Left hindlimb (tissue), 1 donor: ENCODE measurements around the gene SLC7A10.
"Not testable (repeated sequence)": the region's sequence is repeated elsewhere in the genome, so short reads cannot be mapped to it uniquely, and the experiment has no call there.

Source experiments
- DNase-seq: peaks from one replicate; pipeline ENCODE4 v3.0.0-alpha.2; 2018

The SLC7A10 gene

GRCh38 chr19:33201473-33201872 lies 24.2 kb downstream of the SLC7A10 start:
- DNase-seq: no peak

GRCh38 chr19:33199441-33200265 lies 26.0 kb downstream of the SLC7A10 start:
- DNase-seq: no peak

- no peak for DNase-seq
Observed at GRCh38 chr19:33198169-33198568, 27.5 kb downstream of the SLC7A10 start.

DNA sequence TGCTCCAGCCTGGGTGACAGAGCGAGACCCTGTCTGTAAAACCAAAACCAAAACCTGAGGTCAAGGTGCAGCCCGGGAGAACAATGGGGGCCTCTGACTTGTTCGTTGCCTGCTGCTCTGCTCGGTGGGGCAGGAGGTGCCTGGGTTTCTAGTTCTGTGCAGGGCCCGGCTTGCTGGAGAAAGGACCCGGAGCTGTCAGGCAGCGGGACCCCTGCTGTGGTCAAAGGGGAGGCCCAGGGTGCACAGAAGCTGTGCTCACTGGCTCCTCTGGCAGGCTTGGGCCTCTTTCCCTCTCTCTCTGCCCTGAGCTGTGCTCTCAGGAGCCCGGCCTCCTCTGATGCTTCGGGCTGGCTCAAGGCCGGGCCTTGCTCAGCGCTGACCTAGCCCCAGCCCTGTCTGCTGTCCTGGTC lies 28.1 kb downstream of the SLC7A10 start:
- no peak for DNase-seq

- no peak for DNase-seq
Observed at GRCh38 chr19:33196446-33197193, 29.0 kb downstream of the SLC7A10 start.

DNA sequence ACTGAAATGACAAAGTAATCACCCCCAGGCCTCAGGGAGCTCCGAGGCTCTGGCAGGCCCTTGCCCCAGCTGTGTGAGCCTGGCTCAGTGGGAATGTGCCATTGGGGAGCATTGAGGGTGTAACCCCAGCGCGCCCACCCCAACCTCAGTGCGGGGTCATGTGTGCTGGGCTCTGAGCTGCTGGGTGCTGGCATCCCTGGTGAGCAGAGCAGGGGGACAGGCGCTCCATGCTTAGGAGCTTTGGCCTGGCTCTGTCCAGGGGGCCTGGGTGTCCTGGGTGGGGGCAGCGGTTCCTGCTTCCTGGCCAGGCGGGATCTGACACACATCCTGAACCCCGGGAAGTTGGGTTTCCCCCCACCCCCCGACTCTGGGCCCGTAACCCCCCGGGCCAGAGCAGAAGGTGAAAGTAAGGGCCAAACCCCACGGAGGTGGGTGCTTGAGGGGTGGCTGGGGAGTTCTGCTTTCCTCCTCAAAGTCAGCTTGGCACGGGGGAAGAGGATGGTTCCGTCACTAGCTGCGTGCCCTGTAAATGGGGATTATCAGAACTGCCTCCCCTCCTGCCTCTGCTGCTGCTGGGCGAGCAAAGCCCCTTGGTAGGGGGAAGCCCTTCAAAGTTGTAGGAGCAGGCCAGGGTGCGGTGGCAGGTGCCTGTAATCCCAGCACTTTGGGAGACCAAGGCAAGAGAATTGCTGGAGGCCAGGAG lies 29.9 kb downstream of the SLC7A10 start:
- no peak for DNase-seq

GRCh38 chr19:33194886-33195644 lies 30.6 kb downstream of the SLC7A10 start:
- no peak for DNase-seq

GRCh38 chr19:33194532-33194885 lies 31.1 kb downstream of the SLC7A10 start:
- no peak for DNase-seq

GRCh38 chr19:33193865-33194362 lies 31.7 kb downstream of the SLC7A10 start, which contains the start of gene LRP3:
TSS of gene LRP3 (plus strand) at chr19:33194330. CDS start at chr19:33194786, 456 bp downstream.
- DNase-seq: peak; percentile 73

- DNase-seq: no peak
Observed at GRCh38 chr19:33193269-33193864, 32.3 kb downstream of the SLC7A10 start.

DNA sequence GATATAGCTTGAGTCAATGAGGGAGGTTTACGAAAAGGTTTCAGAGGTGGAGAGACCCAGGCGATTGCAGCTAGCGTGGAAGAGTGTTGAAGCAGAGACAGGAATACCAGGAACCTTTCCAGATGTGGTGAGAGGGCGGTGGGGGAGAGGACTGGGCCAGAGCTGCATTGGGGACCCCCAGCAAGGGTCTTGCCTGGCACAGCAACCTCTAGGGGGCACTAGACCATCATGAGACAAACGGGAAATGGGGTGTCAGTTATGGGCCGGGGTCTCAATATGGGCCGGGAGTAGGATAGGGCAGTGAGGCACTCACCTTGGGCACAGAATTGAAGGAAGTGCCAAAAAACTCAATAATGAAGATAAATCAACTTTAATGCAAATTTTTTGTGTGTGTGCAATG lies 33.6 kb downstream of the SLC7A10 start:
- DNase-seq: no peak

- no peak for DNase-seq
Observed at GRCh38 chr19:33191501-33191900, 34.1 kb downstream of the SLC7A10 start.

- not testable (repeated sequence) for DNase-seq
Observed at GRCh38 chr19:33191092-33191491, 34.6 kb downstream of the SLC7A10 start.

GRCh38 chr19:33189453-33189852 lies 36.2 kb downstream of the SLC7A10 start:
- no peak for DNase-seq

DNA sequence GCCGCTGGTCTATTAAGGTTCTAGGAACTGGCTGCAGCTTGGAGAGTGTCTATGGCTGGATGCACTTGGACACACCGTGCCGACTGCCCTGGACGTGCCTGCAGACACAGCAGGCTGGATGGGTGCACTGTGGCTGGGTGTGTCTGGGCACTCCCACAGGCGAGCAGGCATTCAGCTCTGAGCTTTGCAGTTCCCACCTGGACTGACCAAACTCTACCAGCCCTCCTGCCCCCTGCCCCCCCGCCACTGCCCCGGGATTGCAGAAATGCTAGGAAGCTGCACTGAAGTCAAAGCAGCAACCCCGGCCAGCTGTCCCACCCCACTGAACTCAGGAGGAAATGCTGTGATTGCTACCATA lies 38.5 kb downstream of the SLC7A10 start:
- no peak for DNase-seq

- no peak for DNase-seq
Observed at GRCh38 chr19:33186431-33187182, 39.0 kb downstream of the SLC7A10 start.

DNA sequence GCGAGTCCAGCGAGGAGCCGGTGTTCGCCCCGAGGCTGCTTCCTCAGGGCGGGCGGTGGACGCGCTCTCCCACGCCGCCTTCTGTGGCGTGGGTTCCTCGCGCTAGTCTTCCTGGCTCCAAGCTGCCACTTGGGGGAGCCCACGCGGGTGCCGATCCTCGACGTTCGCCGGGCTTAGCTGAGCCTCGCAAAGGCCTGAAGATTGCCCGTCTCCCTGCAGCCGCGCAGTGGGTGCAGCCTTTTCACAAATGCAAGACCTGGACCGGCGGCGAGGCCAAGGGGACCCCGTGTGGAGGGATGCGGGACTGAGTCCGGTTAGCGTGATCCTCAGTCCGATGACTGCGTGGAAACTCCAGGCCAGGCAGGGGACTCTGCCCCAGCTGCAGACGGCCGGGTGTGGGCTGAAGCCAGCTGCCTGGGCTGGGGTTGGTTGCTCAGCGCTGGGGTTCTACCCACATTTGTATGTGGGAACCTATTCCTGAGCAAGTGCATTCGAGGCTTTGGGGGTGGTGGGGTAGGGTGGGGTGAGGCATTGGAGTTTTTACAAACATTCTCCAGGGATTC lies 48.2 kb downstream of the SLC7A10 start:
- no peak for DNase-seq

DNA sequence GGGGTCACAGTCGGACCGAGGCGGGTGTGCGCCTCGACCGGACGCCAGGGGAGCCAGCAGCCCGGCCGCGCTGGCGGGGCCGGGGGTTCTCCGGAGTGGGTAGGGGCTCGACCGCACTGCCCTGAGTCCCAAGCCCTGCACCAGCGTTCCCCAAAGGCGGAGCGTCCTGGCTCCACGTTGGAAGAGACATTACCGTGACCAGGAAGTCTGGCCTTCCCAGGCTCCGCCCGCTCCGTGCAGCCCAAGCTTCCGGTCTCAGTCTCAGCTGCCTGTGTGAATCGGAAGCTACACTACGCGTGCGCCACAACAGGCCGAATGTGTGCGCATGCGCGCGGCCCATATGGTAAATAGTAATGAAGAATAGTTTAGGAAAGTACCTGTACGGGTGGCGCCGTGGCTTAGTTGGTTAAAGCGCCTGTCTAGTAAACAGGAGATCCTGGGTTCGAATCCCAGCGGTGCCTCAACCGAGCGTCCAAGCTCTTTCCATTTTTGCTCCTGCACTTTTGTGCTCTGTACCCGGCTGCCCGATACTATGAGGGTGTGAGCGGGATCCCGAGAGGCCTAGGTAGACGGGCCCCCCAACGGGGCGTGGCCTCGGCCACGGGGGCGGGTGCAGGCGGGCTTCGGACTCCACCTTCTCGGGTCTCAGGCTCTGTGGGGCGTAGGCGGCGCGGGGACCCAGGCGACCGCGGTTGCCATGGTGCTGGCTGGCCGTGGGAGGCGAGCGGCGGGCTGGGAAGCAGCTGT lies 48.8 kb downstream of the SLC7A10 start:
- DNase-seq: peak; percentile 99

DNA sequence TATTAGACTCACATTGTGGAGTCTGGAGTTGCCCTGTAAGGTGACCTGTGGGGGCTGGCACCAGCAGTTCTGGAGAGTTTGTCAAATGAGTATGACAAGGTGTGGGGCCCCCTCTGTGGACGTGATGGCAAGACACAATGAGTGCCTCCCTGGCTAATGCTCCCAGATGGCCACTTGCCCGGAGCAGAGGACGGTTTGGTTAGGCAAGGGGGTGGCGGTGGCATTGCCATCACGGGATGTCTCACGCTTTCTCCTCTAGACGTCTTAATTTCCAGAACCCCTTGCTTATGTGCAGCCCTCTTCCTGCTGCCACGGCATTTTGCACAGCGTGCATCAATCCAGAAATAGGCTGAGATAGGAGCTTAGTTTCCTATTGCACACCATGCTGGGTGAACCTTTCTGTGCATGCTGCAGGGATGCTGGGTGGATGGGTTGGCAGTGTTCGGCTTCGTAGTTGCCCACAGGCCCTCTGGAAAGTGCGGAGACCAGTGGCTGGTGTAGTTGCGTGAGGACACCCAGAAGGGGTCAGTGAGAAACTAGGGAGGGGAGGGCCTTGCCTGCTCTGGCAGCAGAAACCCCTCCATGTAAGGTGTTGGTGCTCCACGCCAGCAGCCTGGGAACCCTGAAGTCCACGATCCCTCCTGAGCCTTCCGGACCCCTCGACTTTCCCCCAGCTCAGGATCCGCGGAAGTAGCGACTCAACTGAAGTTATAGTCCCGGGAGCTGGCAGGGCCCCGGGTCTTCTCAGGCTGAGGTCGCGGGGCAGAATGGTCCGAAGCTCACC lies 49.6 kb downstream of the SLC7A10 start:
- DNase-seq: peak; percentile 76
